ENCODE measurements around the gene ASAP3.

ASAP3 gene

DNA sequence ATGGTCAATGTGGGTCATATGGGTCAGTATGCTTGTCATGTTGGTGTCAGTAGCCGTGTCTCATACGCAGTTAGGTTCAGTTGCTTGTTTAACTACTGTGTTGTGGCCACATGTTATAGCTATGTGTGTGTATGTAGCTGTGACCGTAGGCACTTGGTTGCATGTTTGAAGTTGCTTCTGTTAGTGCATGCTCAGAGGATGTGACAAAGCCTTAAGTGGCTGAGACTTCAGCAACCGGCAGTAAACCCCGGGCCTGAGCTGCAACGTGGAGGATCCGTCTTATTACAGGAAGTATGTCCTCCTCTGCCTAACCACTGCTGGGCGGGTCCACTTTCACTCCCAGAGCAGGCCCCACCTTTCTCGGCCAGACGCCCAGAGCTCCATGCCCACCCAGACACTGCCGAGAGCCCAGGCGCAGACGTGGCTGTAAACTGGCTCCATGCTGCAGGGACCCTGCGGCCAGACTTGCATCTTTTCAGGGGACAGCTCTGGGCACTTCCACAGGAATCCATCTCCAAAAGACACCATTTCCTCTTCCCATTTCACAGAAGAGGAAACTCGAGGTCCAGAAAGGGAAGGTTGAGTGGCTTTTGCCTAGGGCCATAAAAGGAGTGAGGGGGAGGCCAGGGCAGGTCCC is 61.6 kb downstream of the ASAP3 start:
- DNase-seq = peak; percentile 53

DNA sequence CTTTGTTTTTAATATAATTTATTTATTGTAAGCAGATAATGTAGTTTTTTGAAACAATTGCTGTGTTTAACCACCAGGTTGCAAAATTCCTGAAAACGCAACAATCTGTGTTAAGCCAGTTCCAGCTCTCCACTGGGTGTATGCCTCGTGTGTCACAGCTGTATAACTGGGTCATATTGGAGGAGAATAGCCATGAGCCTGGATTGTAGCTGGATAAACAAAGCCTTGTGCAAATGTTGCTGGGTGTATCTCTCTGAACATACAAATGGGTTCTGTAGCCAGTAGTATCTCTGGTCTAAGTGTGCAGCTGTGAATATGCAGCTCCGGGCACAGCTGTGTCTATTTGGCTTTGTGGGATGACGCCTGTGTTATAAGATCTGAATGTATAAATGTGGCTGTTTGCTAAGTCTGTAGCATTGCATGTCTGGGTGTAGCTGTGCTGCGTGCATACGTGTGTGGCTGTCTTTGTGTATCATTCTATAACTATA is 62.2 kb downstream of the ASAP3 start:
- DNase-seq = peak; percentile 60

DNA sequence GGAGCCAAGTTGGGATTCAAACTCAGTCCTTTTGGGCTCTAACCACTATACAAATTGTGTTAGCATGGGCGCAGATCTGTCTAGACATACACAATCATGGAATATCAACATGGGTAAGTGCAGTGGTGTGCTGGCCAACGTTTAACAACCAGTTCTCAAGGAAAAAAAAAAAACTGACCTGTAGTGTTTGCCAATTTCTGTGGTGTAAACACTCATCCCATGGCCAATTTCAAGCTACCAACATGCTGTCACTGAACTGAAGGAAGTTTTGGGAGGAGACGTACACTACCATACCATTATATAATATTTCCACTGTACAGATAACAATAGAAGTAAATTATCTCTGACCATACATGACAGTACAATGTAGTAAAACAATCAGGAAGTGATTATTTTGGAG is 62.6 kb downstream of the ASAP3 start:
- DNase-seq = no peak

DNA sequence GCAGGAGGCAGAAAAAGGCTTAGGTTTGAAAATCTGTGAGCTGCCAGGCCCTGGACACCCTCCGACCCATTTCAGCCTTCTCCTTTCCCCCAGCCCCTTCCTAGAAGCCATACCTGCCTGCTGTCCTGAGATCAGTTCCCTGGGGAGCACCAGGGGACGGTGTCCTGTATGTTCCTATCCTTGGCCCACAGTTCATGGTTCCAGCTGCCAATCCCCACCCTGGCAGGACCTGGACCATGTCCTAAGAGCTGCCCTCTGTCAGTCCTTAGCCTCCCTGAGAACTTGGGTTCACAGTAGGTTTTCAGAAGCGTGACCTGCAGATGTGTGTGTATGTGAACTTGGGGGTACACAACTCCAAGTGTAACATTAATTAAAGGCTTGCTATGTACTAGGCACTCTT is 63.2 kb downstream of the ASAP3 start:
- DNase-seq = no peak

DNA sequence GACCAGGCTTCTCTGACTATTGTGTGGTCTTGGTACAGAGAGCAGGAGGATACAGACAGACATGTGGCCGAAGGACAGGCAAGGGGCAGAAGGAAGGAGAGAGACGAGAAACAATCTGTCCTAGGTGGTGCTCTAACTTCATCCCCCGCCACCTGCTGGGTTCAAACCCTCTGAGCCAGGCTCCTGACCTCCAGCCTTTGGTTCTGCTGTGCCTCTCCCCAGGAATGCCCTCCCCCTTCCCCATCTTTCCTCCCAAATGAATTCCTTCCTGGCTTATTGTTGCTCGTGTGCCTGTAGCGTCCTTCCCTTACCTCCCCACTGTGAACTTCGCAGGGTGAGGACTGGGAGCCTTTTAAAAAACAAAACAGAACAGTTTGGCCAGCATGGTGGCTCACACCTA is 64.8 kb downstream of the ASAP3 start:
- DNase-seq = no peak

DNA sequence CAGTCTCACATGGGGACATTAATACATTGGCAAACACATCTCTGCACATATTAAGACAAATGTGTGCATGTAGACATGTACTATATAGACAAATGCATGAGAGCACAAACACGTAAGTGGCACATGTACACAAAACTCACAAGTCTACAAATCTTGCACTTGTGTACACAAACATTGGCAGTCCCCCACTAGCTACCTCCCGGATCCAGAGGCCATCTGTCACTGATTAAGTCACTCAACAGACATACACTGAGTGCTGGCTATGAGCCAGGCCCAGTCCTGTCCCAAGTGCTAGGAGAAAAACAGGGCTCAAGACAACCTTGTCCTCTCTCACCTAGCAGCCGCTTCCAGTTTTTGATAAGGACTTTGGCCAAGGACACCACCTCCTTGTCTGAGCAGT is 66.4 kb downstream of the ASAP3 start:
- no peak for DNase-seq

DNA sequence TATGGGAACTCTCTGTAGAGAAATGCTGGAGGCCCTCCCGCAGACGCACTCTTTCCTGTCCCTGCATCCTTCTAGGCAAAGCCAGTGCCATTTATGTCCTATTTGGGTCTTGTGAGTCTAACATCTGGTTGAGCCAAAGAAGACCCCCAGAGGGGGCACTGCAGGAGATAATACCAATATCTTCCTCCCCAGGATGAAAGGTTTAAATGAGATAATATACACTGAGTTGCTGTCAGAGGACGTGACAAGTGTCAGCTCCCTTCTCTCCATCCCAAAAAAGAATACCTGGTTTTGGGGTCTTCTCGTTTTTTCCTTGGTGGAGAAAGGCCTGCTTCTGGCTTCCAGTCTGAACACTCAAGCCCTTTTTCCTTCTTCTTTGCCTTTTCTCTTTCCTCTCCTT is 67.0 kb downstream of the ASAP3 start:
- no peak for DNase-seq

DNA sequence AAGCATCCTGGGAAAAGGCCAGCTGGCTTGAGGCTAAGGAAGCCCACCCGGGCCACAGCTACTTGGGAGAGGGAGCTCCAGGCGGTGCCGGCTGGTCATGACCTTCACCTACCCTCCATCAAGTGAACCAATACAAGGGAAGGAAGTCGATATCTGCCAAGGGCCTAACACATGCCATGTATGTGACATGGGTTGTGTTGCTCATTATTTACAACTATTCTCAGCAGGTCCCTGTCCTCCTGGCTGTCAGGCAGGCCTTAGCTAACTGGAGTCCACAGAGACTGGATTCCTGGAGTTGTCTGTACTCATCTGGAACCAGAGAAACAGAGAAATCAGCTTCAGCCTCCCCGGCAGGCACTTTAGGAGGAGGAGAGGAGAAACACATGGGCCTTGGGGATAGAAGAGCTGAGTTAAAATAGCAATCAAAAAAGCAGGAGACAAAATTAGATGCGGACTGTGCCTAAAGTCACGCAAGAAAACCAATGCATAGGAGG is 75.1 kb downstream of the ASAP3 start:
- DNase-seq = no peak

DNA sequence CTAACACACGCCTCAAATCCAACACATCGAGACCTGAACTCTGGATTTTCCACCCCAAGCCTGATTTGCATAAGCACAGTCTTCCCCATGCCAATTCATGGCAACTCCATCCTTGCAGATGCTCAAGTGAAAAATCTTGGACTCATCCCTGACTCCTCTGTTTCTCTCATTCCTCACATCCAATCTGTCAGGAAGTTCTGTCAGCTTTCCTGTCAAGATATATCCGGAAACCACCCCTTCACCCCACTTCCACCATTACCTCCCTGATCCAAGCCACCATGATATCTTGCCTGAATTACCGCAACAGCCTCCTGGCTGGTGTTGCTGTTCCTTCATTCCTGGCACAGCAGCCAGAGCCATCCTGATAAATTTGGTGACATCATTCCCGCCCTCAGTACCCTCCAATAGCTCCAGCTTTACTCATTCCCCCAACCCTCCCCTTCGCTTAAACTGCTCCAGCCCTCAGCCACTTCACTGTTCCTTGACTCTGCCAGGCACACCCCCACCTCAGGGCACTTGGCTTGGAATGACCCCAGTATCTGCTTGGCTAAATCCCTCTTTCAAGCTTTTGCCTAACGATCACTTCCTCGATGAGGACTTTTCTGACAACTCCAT is 76.9 kb downstream of the ASAP3 start:
- DNase-seq = no peak

DNA sequence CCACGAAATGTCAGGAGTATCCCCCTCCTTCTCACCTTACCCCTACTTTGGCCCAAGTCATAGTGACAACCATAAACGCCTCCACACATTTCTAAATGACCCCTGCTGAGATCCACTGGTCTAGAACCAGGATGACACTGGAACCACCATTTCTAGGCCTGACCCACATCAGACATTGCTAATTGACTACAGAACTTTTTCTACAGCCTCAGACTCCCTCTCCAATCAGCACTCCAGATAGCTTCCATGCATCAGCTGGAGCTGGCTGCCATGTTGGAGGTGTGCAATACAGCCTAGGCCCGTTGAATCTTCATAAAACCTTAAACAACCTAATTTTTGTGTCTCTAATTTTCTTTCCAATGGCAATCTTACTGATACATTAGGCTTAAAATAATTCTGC is 78.0 kb downstream of the ASAP3 start:
- no peak for DNase-seq

DNA sequence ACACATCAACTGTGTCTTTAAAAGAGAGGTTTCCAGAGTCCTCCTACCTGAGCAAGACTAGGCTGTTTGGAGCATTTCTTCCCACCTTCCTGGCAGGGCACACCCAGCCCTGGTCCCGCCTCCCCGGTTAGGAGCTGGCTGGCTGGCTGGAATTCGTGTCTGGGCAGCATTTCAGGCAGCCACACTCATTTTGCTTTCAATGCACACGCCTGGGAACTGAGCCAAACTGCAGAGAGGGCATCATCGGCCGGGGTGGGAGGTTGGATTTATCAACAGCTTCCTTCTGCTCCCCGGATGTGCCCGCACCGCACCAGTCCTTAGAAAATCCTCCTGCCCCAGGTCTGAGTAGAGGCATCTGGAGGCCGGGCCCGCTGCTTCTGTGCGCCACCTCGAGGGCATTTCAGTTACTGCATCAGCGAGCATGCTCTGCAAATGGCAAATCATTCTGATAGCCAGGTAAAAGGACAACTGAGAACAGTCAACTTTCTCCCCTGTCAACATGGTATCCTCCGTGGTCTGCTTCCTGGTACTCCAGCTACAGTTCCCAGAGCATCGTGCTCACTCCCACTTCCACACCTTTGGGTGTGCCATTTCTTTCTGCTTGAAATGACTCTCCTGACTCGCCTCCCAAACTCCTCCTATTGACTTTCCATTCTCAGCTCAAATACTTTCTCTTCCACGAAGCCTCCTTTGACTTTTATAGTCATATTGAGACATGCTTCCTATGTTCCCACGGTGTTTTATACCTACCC is 80.1 kb downstream of the ASAP3 start:
- peak; percentile 84 for DNase-seq

DNA sequence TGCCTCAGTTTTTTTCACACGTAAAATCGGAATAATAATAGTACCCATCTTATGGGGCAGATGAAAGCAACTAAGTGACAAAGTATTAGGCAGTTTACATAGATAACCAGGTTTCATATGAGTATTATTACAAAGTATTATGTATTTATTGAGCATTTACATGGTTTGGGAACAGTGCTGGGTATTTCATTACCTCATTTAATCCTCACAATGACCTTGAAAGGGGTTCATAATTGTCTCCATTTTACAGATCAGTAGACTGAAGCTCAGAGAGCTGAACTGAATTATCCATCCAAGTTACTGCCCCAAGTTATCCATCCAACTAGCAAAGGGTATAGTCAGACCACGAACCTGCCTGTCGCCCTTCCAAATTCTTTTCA is 80.6 kb downstream of the ASAP3 start:
- no peak for DNase-seq

DNA sequence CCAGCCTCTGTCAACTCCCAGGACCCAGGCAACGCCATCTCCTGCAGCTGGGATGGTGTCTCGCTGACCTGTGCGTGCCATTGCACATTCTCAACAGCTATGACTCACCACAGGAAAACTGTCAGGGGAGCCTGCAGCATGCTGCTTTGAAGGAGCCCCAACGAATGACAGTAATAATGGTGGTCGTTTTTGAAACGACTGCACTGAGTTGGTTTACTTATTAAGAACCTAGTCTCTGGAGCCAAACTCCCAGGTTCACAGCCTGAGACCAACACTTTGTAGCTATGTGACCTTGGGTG is 81.0 kb downstream of the ASAP3 start:
- peak; percentile 74 for DNase-seq

DNA sequence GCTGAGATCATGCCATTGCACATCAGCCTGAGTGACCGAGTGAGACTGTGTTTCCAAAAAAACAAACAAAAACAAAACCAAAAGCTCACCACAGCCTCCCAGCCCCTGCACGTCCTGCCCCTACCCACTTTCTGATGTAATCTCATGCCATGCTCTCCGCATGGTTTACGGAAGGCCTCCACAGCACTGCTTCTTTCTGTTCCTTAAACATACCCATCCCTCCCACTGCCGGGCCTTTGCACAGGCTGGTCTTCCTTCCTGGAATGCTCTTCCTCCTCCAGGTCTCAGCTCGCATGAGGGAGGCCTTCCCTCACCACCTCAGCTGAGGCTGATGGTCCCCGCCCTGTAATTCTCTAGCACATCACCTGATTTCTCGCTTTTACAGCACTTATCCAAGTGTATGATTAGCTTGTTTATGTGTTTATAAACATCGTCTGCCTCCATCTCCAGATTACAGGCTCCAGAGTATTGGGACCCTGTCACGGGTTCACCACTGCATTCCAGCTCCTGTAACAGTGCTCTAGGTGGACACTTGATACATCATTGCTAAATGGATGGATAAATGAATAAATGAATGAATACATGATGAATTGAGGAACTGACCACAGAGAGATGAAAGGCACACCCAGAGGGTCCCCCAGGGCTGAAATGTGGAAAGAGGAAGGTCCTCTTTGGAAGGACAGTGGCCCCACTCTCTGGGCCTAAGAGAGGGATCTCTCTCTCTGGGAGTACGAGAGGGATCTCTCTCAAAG is 81.5 kb downstream of the ASAP3 start:
- no peak for DNase-seq

DNA sequence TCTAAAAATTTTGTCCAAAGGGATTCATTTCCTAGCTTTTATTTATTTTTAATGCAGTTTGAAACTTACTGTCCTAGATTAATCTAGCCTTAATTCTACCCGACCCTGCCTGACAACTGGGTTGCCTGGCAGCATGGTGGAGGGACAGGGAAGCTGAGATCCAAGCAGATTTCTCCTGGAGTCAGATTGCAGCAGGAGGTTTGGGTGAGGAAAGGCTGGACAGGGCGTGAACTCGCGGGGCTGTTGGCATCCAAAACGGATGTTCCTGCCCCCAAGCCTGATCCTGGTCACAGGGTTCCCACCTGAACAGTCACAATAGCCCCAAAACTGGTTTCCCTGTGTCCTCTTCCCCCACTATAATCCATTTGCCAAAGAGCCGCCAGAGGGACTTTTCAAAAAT is 82.7 kb downstream of the ASAP3 start:
- DNase-seq = no peak

DNA sequence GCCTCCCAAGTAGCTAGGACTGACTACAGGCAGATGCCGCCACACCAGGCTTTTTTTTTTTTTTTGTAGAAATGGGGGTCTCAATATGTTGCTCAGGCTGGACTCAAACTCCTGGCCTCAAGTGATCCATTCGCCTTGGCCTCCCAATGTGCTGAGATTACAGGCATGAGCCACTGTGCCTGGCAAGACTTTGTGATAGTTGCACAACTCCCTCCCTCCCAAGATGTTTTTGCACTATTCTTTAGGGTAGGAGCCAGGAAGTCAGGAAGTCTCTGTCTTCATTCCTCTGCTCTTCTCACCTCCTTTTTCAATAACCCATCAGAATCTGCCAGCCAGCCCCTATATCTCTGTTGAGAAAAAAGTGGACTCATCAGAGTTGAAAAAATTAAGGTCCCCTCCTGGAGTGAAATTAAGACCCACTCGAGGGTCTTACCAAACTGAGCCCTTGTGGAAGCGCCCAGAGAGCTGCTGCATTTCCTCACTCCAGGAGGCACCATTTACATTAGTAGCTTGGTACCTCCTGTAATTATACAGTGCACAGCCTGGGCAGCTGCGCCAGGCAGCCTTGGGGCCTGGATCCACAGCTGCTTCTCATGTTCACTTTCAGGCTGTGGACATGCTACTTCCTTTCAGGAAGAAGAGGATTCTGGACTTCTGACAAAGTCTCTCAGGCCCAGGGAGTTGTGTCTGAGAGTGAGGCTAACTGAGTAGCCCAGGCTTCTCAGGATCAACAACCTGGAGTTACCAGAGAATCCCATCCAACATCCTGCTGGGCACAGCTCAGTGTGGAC is 83.5 kb downstream of the ASAP3 start:
- DNase-seq = peak; percentile 44

DNA sequence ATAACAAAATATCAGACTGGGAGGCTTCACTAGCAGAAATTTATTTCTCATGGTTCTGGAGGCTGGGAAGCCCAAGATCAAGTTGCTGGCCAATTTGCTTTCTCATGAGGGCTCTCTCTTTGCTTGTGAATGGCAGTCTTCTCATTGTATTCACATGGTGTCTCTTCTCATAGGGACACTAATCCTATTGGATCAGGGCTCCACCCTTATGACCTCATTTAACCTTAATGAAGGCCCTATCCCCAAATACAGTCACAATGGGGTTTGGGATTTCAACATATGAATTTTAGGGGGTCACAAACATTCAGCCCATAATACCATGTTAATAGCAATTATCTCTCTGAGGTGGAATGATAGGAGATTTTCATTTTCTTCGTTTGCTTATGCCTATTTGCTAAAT is 84.8 kb downstream of the ASAP3 start:
- no peak for DNase-seq

DNA sequence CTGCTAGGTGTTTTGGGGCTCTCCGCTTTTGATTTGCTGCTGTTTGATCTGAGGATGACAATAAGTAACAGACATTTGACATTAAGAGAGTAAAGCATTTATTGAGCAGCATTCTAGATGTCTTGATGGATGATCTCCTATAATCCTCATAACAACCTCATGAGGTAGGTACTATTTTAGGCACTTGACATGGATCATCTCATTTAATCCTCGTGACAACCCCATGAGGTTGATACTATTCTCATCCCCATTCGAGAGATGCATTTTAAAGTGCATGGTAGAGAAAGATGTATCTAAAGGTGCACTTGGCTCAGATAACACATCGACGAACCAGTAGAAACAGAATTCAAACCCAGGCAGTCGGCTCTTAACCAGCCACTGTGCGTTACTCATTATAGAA is 86.1 kb downstream of the ASAP3 start:
- no peak for DNase-seq

DNA sequence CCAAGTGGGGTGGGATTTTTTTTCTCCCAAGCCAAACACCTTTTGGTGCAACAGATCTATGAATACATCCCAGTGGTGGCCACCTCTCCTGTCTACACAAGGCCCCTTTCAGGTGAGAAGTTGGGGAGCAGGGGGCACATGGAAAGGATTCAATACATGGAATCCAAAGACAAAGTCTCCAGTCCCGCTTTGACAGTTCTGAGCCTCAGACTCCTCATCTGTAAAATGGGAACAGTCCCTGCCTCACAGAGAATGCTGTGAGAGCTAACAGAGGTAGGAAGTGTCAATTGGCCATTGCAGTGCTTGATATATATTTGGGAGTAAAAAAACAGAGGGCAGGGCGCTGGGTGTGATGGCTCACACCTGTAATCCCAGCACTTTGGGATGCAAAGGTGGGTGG is 87.6 kb downstream of the ASAP3 start:
- DNase-seq = no peak

DNA sequence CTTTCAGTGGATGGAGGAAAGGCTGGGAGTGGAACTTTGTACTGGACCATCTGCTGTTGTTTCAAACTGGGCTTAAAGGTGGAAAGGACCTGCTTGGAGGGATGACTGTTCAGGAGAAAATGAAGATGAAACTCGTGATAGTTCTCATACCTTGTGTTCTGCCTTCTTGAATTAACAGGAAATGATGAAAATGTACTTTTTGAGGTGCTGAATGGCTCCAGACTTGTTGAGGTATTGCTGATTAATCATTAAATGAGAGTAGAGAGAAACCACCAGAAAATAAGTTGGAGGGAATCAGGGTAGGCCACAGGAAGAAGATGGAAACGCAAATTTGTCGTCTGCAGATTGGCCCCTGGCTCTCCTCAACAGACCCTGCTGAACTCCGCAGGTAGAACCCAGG is 88.1 kb downstream of the ASAP3 start:
- DNase-seq = no peak

DNA sequence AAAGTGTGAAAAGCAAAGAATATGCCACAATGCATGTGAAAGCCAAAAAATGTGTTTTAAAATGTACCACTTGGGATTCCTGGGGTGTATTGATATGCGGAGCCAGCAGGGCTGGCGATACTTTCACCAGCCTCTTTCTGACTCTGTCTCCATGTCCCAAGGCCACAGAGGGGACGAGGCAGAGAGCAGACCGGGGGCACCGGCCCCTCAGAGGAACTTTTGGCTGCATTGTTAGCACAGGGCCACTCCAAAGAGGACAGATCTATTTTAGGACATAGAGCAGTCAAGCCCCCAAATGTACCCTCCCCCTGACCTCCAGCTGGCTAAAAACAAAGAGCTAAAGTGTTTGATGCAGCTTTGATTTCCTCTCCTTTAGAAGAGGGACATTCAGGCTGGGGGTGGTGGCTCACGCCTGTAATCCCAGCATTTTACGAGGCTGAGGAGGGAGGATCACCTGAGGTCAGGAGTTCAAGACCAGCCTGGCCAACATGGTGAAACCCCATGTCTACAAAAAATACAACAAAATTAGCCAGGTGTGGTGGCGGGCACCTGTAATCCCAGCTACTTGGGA is 88.7 kb downstream of the ASAP3 start:
- DNase-seq = no peak

DNA sequence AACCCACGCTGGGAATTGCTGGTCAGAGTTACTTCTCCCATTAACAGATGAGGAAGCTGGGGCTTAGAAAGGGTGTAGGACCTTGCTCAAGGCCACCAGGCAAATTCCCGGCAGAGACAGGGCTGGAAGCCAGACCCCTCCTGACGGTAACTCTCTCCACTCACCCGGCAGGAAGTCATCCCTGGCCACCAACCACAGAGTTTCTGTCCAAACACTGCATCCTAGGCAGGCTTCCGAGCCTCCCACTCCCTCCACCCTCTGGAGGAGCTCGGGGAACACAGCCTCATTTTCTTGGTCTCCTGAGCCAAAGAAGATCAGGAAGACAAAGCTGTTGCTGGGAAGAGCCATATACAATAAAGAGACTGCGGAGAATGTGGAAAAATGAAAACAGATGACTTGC is 89.3 kb downstream of the ASAP3 start:
- DNase-seq = peak; percentile 62

Data from HCEC 1CT (cell line).